NCI-H524 (cell line): ENCODE data around the gene BCAS4.
"Not testable (repeated sequence)": the region's sequence is repeated elsewhere in the genome, so short reads cannot be mapped to it uniquely, and the experiment has no call there.

Experiments
- DNase-seq, 2 experiments: peaks; one replicate each; lab custom pipeline; 2025; lab: John Stamatoyannopoulos, UW

Gene BCAS4

GRCh38 chr20:50876063-50876685, 81.3 kb downstream of the BCAS4 start:
- no peak for DNase-seq

GRCh38 chr20:50876816-50877215, 82.0 kb downstream of the BCAS4 start:
- no peak for DNase-seq

GRCh38 chr20:50877232-50877743, 82.4 kb downstream of the BCAS4 start:
- DNase-seq: no peak

- DNase-seq: no peak
These were observed 85.0 kb downstream of the BCAS4 start for GRCh38 chr20:50879649-50880550.

- DNase-seq: not testable (repeated sequence)
These were observed 87.0 kb downstream of the BCAS4 start for GRCh38 chr20:50881759-50882424.

GRCh38 chr20:50883856-50884255, 89.0 kb downstream of the BCAS4 start:
- no peak for DNase-seq

- no peak for DNase-seq
These were observed 90.2 kb downstream of the BCAS4 start for GRCh38 chr20:50885068-50885467.

- DNase-seq: no peak
These were observed 90.9 kb downstream of the BCAS4 start for GRCh38 chr20:50885781-50886180.

- DNase-seq: no peak
These were observed 91.4 kb downstream of the BCAS4 start for GRCh38 chr20:50886184-50886790.

GRCh38 chr20:50887576-50887975, 92.7 kb downstream of the BCAS4 start:
- DNase-seq: no peak

- DNase-seq: no peak
These were observed 96.3 kb downstream of the BCAS4 start for GRCh38 chr20:50891138-50891537.

- no peak for DNase-seq
These were observed 97.5 kb downstream of the BCAS4 start for GRCh38 chr20:50892394-50892793.

GRCh38 chr20:50893620-50894019, 98.8 kb downstream of the BCAS4 start:
- DNase-seq: no peak

- DNase-seq: no peak
These were observed 100.4 kb downstream of the BCAS4 start for GRCh38 chr20:50895111-50895830.

GRCh38 chr20:50898475-50898874, 103.6 kb downstream of the BCAS4 start:
- no peak for DNase-seq

- DNase-seq: no peak
These were observed 105.4 kb downstream of the BCAS4 start for GRCh38 chr20:50900261-50900660.

- no peak for DNase-seq
These were observed 106.4 kb downstream of the BCAS4 start for GRCh38 chr20:50901301-50901700.

- DNase-seq: no peak
These were observed 108.6 kb downstream of the BCAS4 start for GRCh38 chr20:50903353-50904051.

GRCh38 chr20:50904067-50904570, 109.3 kb downstream of the BCAS4 start:
- DNase-seq: no peak

- DNase-seq: no peak
These were observed 114.6 kb downstream of the BCAS4 start for GRCh38 chr20:50909413-50909812.

- DNase-seq: no peak
These were observed 116.2 kb downstream of the BCAS4 start for GRCh38 chr20:50911030-50911429.
